Measurements from ENCODE around the gene WDR72. TPM values are rescaled to one million over a fixed set of nuclear protein-coding genes. Genes with fewer than 3 reads are reported as not detected.

The WDR72 gene
- total RNA-seq, 4 donors from 2014 or later = 0.04 to 0.73 (median 0.08) TPM; not detected in 1

- WGBS, 2 donors = 79 to 80% methylated on average over 2 of the region's 2 CpGs
- H3K4me1 ChIP-seq = no peaks in the 10 kb centered on the region
- no peak for TF ChIP-seq CTCF (IDR thresholded peaks at IDR 0.05)
- TF ChIP-seq POLR2A (IDR thresholded peaks at IDR 0.05) = no peak
- H3K4me3 ChIP-seq = no peak overlapping the region
- H3K36me3 ChIP-seq = no peaks in the 10 kb centered on the region
- H3K27me3 ChIP-seq = no peaks in the 10 kb centered on the region
- no peak for DNase-seq
- intact Hi-C loops (cut with DNase I) = no loop called here
- H3K27ac ChIP-seq = no peak overlapping the region
- H3K9me3 ChIP-seq = no peaks in the 10 kb centered on the region
Measured at GRCh38 chr15:53591041-53591440, 168.4 kb downstream of the WDR72 start.

- no peak for DNase-seq
- H3K27ac ChIP-seq = no peak overlapping the region
- H3K27me3 ChIP-seq = no peaks in the 10 kb centered on the region
- no peaks in the 10 kb centered on the region for H3K36me3 ChIP-seq
- intact Hi-C loops (cut with DNase I) = no loop called here
- no peak for TF ChIP-seq CTCF (IDR thresholded peaks at IDR 0.05)
- TF ChIP-seq POLR2A (IDR thresholded peaks at IDR 0.05) = no peak
- H3K4me1 ChIP-seq = no peaks in the 10 kb centered on the region
- 54 to 70% methylated on average over 2 of the region's 2 CpGs for WGBS, 2 donors
- no peaks in the 10 kb centered on the region for H3K9me3 ChIP-seq
- H3K4me3 ChIP-seq = no peak overlapping the region
Measured at GRCh38 chr15:53590380-53590779, 169.1 kb downstream of the WDR72 start.

- 60 to 69% methylated on average over 5 of the region's 5 CpGs for WGBS, 2 donors
- intact Hi-C loops (cut with DNase I) = no loop called here
- no peak for DNase-seq
- Histone ChIP-seq H3K4me1 (no peaks in the 10 kb centered on the region), H3K9me3 (no peaks in the 10 kb centered on the region), H3K27ac (no peak overlapping the region), H3K36me3 (no peaks in the 10 kb centered on the region), H3K27me3 (no peaks in the 10 kb centered on the region), H3K4me3 (no peak overlapping the region)
- no peak for TF ChIP-seq POLR2A (IDR thresholded peaks at IDR 0.05)
Measured at GRCh38 chr15:53589520-53590057, 169.9 kb downstream of the WDR72 start.

GRCh38 chr15:53588773-53589172 is 170.7 kb downstream of the WDR72 start:
- H3K27ac ChIP-seq = no peak overlapping the region
- H3K4me1 ChIP-seq = no peaks in the 10 kb centered on the region
- H3K36me3 ChIP-seq = no peaks in the 10 kb centered on the region
- WGBS, 2 donors = 50 to 60% methylated on average over 1 of the region's 1 CpG
- no peak overlapping the region for H3K4me3 ChIP-seq
- no peak for TF ChIP-seq POLR2A (IDR thresholded peaks at IDR 0.05)
- TF ChIP-seq CTCF (IDR thresholded peaks at IDR 0.05) = no peak
- no peak for DNase-seq
- no peaks in the 10 kb centered on the region for H3K27me3 ChIP-seq
- intact Hi-C loops (cut with DNase I) = no loop called here
- no peaks in the 10 kb centered on the region for H3K9me3 ChIP-seq

- no peaks in the 10 kb centered on the region for H3K36me3 ChIP-seq
- intact Hi-C loops (cut with DNase I) = no loop called here
- H3K4me3 ChIP-seq = no peak overlapping the region
- no peak for TF ChIP-seq CTCF (IDR thresholded peaks at IDR 0.05)
- no peak for TF ChIP-seq POLR2A (IDR thresholded peaks at IDR 0.05)
- WGBS, 2 donors = 23 to 35% methylated on average over 3 of the region's 3 CpGs
- H3K4me1 ChIP-seq = no peaks in the 10 kb centered on the region
- H3K9me3 ChIP-seq = no peaks in the 10 kb centered on the region
- H3K27me3 ChIP-seq = no peaks in the 10 kb centered on the region
- no peak overlapping the region for H3K27ac ChIP-seq
- no peak for DNase-seq
Measured at GRCh38 chr15:53586799-53587198, 172.7 kb downstream of the WDR72 start.

- WGBS, 2 donors = 73 to 80% methylated on average over 1 of the region's 1 CpG
- no peaks in the 10 kb centered on the region for H3K27me3 ChIP-seq
- no peaks in the 10 kb centered on the region for H3K36me3 ChIP-seq
- no peaks in the 10 kb centered on the region for H3K4me1 ChIP-seq
- intact Hi-C loops (cut with DNase I) = no loop called here
- H3K9me3 ChIP-seq = no peaks in the 10 kb centered on the region
- no peak overlapping the region for H3K27ac ChIP-seq
- no peak for DNase-seq
- TF ChIP-seq CTCF (IDR thresholded peaks at IDR 0.05) = no peak
- no peak for TF ChIP-seq POLR2A (IDR thresholded peaks at IDR 0.05)
- no peak overlapping the region for H3K4me3 ChIP-seq
Measured at GRCh38 chr15:53581513-53581912, 177.9 kb downstream of the WDR72 start.
